Measurements from ENCODE around the gene SND1.

SND1 gene

GRCh38 chr7:127758845-127759244, 106.9 kb downstream of the SND1 start:
- H3K4me3 ChIP-seq (replicated peaks; ENCODE audit: low read depth, low read length) = no peak overlapping the region
- TF ChIP-seq CTCF (IDR thresholded peaks at IDR 0.05; ENCODE audit: low read length, missing control alignments) = no peak
- DNase-seq (ENCODE audit: low read depth) = no peak

DNA sequence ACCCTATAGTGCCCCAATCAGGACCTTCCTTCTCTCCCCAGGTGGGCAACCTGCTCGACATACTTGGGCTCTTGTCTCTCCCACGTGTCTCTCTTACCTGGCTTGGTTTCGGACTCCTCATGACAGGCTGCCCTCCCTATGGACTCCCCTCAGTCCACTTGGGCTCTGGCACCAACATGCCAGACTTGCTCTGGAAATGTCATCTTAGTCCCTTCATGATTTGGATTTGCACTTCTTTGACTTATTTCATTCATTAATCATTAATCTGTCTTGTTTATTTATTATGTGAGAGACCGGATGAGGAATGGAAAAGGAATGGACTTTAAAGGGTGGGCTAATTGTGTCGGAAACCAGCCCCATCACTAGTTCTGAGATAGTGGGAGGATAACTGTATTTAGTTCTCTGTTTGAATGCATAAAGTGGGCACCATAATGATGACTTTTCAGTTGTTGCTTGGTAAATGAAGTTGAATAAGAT, 108.0 kb downstream of the SND1 start:
- no peak for DNase-seq (ENCODE audit: low read depth)
- H3K4me3 ChIP-seq (replicated peaks; ENCODE audit: low read depth, low read length) = no peak overlapping the region
- no peak for TF ChIP-seq CTCF (IDR thresholded peaks at IDR 0.05; ENCODE audit: low read length, missing control alignments)

DNA sequence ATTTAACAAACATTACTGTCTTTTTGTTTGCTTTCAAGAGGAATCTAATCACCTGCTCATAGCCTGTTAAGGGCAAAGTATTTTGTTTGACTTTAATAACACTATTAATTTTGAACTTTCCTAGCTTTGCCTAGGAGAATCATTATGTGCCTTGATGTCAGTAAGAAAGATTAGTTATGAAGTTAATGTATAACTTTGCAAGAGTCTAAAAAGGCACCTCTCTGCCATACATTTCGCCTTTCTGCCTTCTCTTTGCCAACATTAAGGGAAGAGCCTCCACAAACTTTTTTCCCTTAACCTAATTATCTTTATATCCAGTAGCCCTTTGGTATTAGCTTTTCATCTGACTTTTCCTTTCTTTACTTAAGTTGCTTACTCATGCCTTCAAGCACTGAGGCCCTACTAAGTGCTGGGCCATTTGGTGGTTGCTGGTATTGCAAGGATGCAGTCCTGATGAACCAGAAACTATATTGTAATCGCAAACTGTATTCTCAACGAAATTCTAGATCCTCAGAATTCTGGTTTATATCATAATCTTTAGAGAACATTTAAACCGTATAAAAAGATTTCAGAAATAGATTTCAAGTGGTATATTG, 108.5 kb downstream of the SND1 start:
- no peak for TF ChIP-seq CTCF (IDR thresholded peaks at IDR 0.05; ENCODE audit: low read length, missing control alignments)
- no peak overlapping the region for H3K4me3 ChIP-seq (replicated peaks; ENCODE audit: low read depth, low read length)
- DNase-seq (ENCODE audit: low read depth) = no peak

GRCh38 chr7:127761196-127761595, 109.2 kb downstream of the SND1 start:
- no peak for TF ChIP-seq CTCF (IDR thresholded peaks at IDR 0.05; ENCODE audit: low read length, missing control alignments)
- DNase-seq (ENCODE audit: low read depth) = no peak
- H3K4me3 ChIP-seq (replicated peaks; ENCODE audit: low read depth, low read length) = no peak overlapping the region

GRCh38 chr7:127764681-127765080, 112.7 kb downstream of the SND1 start:
- H3K4me3 ChIP-seq (replicated peaks; ENCODE audit: low read depth, low read length) = no peak overlapping the region
- DNase-seq (ENCODE audit: low read depth) = no peak
- TF ChIP-seq CTCF (IDR thresholded peaks at IDR 0.05; ENCODE audit: low read length, missing control alignments) = no peak

- DNase-seq (ENCODE audit: low read depth) = no peak
- H3K4me3 ChIP-seq (replicated peaks; ENCODE audit: low read depth, low read length) = no peak overlapping the region
- no peak for TF ChIP-seq CTCF (IDR thresholded peaks at IDR 0.05; ENCODE audit: low read length, missing control alignments)
Measured at GRCh38 chr7:127765150-127765549, 113.2 kb downstream of the SND1 start.

GRCh38 chr7:127766831-127767459, 115.0 kb downstream of the SND1 start:
- H3K4me3 ChIP-seq (replicated peaks; ENCODE audit: low read depth, low read length) = no peak overlapping the region
- no peak for TF ChIP-seq CTCF (IDR thresholded peaks at IDR 0.05; ENCODE audit: low read length, missing control alignments)
- no peak for DNase-seq (ENCODE audit: low read depth)
